ENCODE data around the gene DHDH. TPM values are rescaled to one million over a fixed set of nuclear protein-coding genes. Genes with fewer than 3 reads are reported as not detected.

The DHDH gene
- total RNA-seq, 1 donor from 2014 or later = 3.2 TPM

GRCh38 chr19:48982280-48982679, 48.8 kb downstream of the DHDH start:
- no peak for DNase-seq (ENCODE audit: low spot score in 2 of 2, unreplicated experiment in 2 of 2)
- Mint-ChIP-seq H3K4me3 (no peak overlapping the region), H3K36me3 (peaks cover 31% of the 10 kb centered on the region), H3K4me1 (no peaks in the 10 kb centered on the region), H3K27ac (no peak overlapping the region), H3K27me3 (ENCODE audit: low read depth) (no peaks in the 10 kb centered on the region), H3K9me3 (no peaks in the 10 kb centered on the region)
- TF ChIP-seq CTCF (IDR thresholded peaks at IDR 0.05; ENCODE audit: unreplicated experiment) = no peak

- Mint-ChIP-seq H3K4me3 (no peak overlapping the region), H3K27ac (no peak overlapping the region), H3K4me1 (peaks cover 5% of the 10 kb centered on the region), H3K36me3 (peaks cover 34% of the 10 kb centered on the region), H3K27me3 (ENCODE audit: low read depth) (no peaks in the 10 kb centered on the region), H3K9me3 (no peaks in the 10 kb centered on the region)
- no peak for TF ChIP-seq CTCF (IDR thresholded peaks at IDR 0.05; ENCODE audit: unreplicated experiment)
- DNase-seq (ENCODE audit: low spot score in 2 of 2, unreplicated experiment in 2 of 2) = no peak
These were observed 52.2 kb downstream of the DHDH start for GRCh38 chr19:48985711-48986110.

- Mint-ChIP-seq H3K36me3 (peaks cover 34% of the 10 kb centered on the region), H3K9me3 (no peaks in the 10 kb centered on the region), H3K4me1 (peaks cover 9% of the 10 kb centered on the region), H3K27ac (no peak overlapping the region), H3K27me3 (ENCODE audit: low read depth) (no peaks in the 10 kb centered on the region), H3K4me3 (no peak overlapping the region)
- DNase-seq (ENCODE audit: low spot score in 2 of 2, unreplicated experiment in 2 of 2) = no peak
- TF ChIP-seq CTCF (IDR thresholded peaks at IDR 0.05; ENCODE audit: unreplicated experiment) = no peak
These were observed 52.7 kb downstream of the DHDH start for GRCh38 chr19:48986211-48986610.

GRCh38 chr19:48987323-48987722, 53.8 kb downstream of the DHDH start:
- Mint-ChIP-seq H3K4me3 (no peak overlapping the region), H3K27me3 (ENCODE audit: low read depth) (no peaks in the 10 kb centered on the region), H3K27ac (no peak overlapping the region), H3K9me3 (no peaks in the 10 kb centered on the region), H3K4me1 (peaks cover 14% of the 10 kb centered on the region), H3K36me3 (peaks cover 31% of the 10 kb centered on the region)
- TF ChIP-seq CTCF (IDR thresholded peaks at IDR 0.05; ENCODE audit: unreplicated experiment) = no peak
- DNase-seq (ENCODE audit: low spot score in 2 of 2, unreplicated experiment in 2 of 2) = no peak

- H3K27ac Mint-ChIP-seq = no peak overlapping the region
- no peak for DNase-seq (ENCODE audit: low spot score in 2 of 2, unreplicated experiment in 2 of 2)
- no peak overlapping the region for H3K4me3 Mint-ChIP-seq
- H3K9me3 Mint-ChIP-seq = no peaks in the 10 kb centered on the region
- no peaks in the 10 kb centered on the region for H3K27me3 Mint-ChIP-seq (ENCODE audit: low read depth)
- H3K36me3 Mint-ChIP-seq = peaks cover 28% of the 10 kb centered on the region
- TF ChIP-seq CTCF (IDR thresholded peaks at IDR 0.05; ENCODE audit: unreplicated experiment) = no peak
- H3K4me1 Mint-ChIP-seq = peaks cover 16% of the 10 kb centered on the region
These were observed 54.8 kb downstream of the DHDH start for GRCh38 chr19:48988286-48988685.

- Mint-ChIP-seq H3K27me3 (ENCODE audit: low read depth) (no peaks in the 10 kb centered on the region), H3K4me1 (peaks cover 19% of the 10 kb centered on the region), H3K9me3 (no peaks in the 10 kb centered on the region), H3K4me3 (no peak overlapping the region), H3K27ac (no peak overlapping the region), H3K36me3 (peaks cover 24% of the 10 kb centered on the region)
- no peak for TF ChIP-seq CTCF (IDR thresholded peaks at IDR 0.05; ENCODE audit: unreplicated experiment)
- no peak for DNase-seq (ENCODE audit: low spot score in 2 of 2, unreplicated experiment in 2 of 2)
These were observed 55.4 kb downstream of the DHDH start for GRCh38 chr19:48988860-48989259.
